D721Med (cell line): ENCODE measurements around the gene VPS18.

ENCODE experiments used
- DNase-seq: peaks from one replicate; pipeline ENCODE4 v3.0.0; 2011; ENCODE audit warnings: low spot score; ENCODE audit not compliant: insufficient read length
- FAIRE-seq: peaks from 2 replicates; lab custom pipeline; 2011; peaks lifted over from hg19 to GRCh38; lab: Jason Lieb, UNC
- CTCF ChIP-seq: IDR thresholded peaks from 2 replicates; pipeline ENCODE4 v1.5.1; 2012; ENCODE audit warnings: mild to moderate bottlenecking, control low read depth; ENCODE audit not compliant: insufficient read depth; ENCODE audit errors: missing control alignments

The VPS18 gene

GRCh38 chr15:40915679-40916078, 21.4 kb downstream of the VPS18 start:
- DNase-seq: no peak
- FAIRE-seq: no peak
- no peak for TF ChIP-seq CTCF

DNA sequence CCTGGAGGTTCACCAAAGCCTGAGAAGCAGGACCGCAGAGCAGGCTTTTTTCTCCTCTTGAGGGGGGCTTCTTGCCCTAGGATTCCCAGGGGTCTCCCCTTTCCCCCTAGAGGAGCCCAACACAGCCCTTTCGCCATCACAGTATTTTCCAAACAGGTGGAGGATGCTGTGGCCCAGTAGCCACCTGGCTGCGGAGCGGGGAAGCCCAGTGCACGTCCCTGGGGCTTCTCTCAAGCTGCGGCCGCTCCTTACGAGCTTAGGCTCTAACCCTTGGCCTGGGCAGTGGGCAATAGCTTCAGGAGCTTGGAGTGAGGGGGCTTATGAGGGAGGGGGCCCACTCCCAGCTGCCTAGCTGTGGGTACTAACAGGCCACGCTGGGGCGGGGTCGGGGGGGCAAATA, 23.3 kb downstream of the VPS18 start:
- FAIRE-seq (no peak), DNase-seq (no peak)
- no peak for TF ChIP-seq CTCF

GRCh38 chr15:40918146-40918798, 24.0 kb downstream of the VPS18 start:
- no peak for DNase-seq
- FAIRE-seq: no peak
- TF ChIP-seq CTCF: no peak

DNA sequence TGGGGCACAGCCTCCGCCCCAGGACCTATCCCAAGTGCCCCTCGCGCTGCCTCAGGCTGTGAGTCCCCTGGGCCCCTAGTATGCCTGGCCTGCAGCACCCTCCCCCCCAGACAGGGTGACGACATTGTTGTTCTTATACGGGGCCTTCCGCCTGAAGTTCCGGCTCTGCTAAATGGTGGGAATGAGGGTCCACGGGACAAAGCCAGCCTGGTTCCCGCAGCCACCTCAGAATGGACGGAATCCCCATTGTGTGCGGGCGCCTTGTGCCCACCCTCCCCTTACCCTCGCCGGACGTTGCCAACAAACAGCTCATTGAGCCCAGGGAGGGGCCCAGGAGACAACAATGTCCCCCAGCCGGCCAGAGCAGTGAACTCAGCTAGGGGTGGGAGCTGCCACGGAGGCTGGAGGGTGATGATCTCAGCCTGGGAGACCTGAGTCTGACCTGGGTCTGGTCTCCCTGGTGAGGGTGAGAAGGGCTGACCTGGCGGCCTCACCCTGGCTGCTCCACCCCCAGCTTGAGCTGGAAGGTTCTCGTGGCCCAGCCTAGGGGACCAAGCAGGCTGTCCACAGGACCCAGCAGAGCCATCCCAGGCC, 24.6 kb downstream of the VPS18 start:
- no peak for TF ChIP-seq CTCF
- DNase-seq (no peak), FAIRE-seq (no peak)

DNA sequence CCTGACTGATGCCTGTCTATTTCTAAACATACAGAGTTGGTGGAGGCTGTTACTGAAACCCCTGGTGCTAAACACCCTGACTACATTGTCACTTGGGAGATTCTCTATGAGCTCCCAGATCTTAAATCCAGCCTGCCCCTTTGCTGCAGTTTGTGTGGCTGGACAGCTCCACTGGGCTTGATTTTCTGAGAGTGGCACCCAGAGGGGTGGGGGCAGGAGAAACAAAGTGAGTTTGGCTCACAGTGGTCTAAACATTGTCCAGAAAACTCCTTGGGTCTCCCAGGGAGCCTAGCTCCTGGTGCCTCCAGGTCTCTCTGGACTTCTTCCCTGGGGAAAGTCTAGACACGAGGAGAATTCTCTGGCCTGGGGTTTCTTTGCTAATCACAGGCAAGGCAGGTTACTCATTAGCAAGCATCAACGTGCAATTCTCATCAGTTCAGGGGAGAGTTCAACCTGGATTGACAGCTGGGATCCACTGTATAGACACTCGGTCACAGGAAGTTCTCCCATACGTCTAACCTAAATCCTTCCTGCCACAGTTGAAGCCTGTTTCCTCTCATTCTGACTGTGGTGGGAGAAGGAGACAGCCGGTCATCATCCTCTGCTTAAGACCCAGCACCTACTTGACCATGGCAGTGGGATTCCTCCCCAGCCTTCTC, 27.8 kb downstream of the VPS18 start:
- no peak for FAIRE-seq
- no peak for TF ChIP-seq CTCF
- no peak for DNase-seq

- FAIRE-seq (no peak), DNase-seq (no peak)
- no peak for TF ChIP-seq CTCF
These were observed 28.4 kb downstream of the VPS18 start for GRCh38 chr15:40922608-40923005.

DNA sequence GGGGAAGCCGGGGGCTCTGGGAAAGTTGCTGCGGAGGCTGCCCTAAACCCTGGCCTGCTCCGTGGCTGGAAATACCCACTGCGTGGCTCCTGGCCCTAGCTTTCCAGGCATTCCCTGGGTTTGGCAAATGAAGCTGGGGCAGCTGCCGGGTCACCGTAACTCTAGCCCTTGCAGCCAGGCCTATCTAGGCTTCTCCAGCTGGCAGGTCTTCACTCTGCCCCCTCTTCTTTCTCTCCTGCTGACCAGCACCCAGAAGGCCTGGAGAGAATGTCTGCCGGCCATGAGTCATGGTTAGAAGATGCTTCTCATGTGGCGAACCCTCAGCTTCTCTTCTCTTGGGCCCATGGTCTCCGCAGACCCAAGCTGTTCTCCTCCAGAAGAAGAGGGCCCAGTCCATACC, 29.3 kb downstream of the VPS18 start:
- DNase-seq (no peak), FAIRE-seq (no peak)
- no peak for TF ChIP-seq CTCF
